Posterior cingulate gyrus (tissue), 11 donors: ENCODE results near the gene NFS1.
"Not testable (repeated sequence)": the region's sequence is repeated elsewhere in the genome, so short reads cannot be mapped to it uniquely, and the experiment has no call there.

Experiments used
- DNase-seq, 10 donors: peaks; one replicate each; pipeline versions ENCODE4 v3.0.0 to v3.0.0-alpha.2; 2020 to 2021; ENCODE audit warnings: mixed read lengths in 3 of 10
- intact Hi-C: fragments of 100-400 bp; cut with DNase I; formaldehyde crosslinking; loops from one replicate; pipeline ENCODE4 v1.15.1; 2023

NFS1 gene

GRCh38 chr20:35690265-35690664 lies 8.9 kb downstream of the NFS1 start:
- no peak for DNase-seq
- intact Hi-C loops, result loop anchor here (10.0 kb wide), 1 partner anchor 195 kb away; no protein-coding TSS in a partner anchor

- intact Hi-C loops, result not testable (repeated sequence)
- peak in 4 of 10 donors; percentile 11 to 85 (median 54) for DNase-seq
Measured at GRCh38 chr20:35686872-35687271, 12.3 kb downstream of the NFS1 start.

GRCh38 chr20:35685368-35685767 lies 13.8 kb downstream of the NFS1 start:
- intact Hi-C loops, result not testable (repeated sequence)
- DNase-seq, result peak in 1 of 10 donors; percentile 32

- intact Hi-C loops, result no loop called here
- DNase-seq, result no peak
Measured at GRCh38 chr20:35681960-35682359, 17.2 kb downstream of the NFS1 start.

GRCh38 chr20:35680452-35681183 lies 18.5 kb downstream of the NFS1 start:
- DNase-seq, result no peak
- intact Hi-C loops, result no loop called here

GRCh38 chr20:35674921-35675320 lies 24.2 kb downstream of the NFS1 start:
- intact Hi-C loops, result no loop called here
- peak in 1 of 10 donors; percentile 59 for DNase-seq

GRCh38 chr20:35673884-35674283 lies 25.3 kb downstream of the NFS1 start:
- no peak for DNase-seq
- intact Hi-C loops, result no loop called here

- DNase-seq, result no peak
- intact Hi-C loops, result no loop called here
Measured at GRCh38 chr20:35669681-35670080, 29.5 kb downstream of the NFS1 start.

GRCh38 chr20:35669221-35669620 lies 29.9 kb downstream of the NFS1 start:
- no peak for DNase-seq
- intact Hi-C loops, result no loop called here

GRCh38 chr20:35665949-35666288 lies 33.2 kb downstream of the NFS1 start:
- no peak for DNase-seq
- intact Hi-C loops, result no loop called here

- DNase-seq, result peak; percentile 90 to 99 (median 93)
- intact Hi-C loops, result loop anchor here (5.0 kb wide), 2 partner anchors 47 to 122 kb away; partner anchors contain the start of genes ERGIC3 and SPAG4
Measured at GRCh38 chr20:35664466-35665206, 34.5 kb downstream of the NFS1 start, which contains the start of the genes CPNE1 and RBM12. Gene CPNE1 (minus strand): TSS chr20:35664900. CDS start chr20:35632923, 31,977 bp downstream. Gene RBM12 (minus strand): TSS chr20:35664900. CDS start chr20:35655322, 9,578 bp downstream.

GRCh38 chr20:35663516-35664465 lies 35.4 kb downstream of the NFS1 start:
- DNase-seq, result peak in 3 of 10 donors; percentile 15 to 28 (median 27)
- intact Hi-C loops, result loop anchor here (5.0 kb wide), 2 partner anchors 46 to 121 kb away; partner anchors contain the start of genes ERGIC3 and SPAG4

- no peak for DNase-seq
- intact Hi-C loops, result loop anchor here (5.0 kb wide), 2 partner anchors 45 to 120 kb away; partner anchors contain the start of genes ERGIC3 and SPAG4
Measured at GRCh38 chr20:35662551-35662950, 36.6 kb downstream of the NFS1 start.

- DNase-seq, result no peak
- intact Hi-C loops, result loop anchor here (5.0 kb wide), 2 partner anchors 45 to 120 kb away; partner anchors contain the start of genes ERGIC3 and SPAG4
Measured at GRCh38 chr20:35661908-35662307, 37.2 kb downstream of the NFS1 start.

GRCh38 chr20:35661053-35661452 lies 38.1 kb downstream of the NFS1 start:
- no peak for DNase-seq
- intact Hi-C loops, result loop anchor here (5.0 kb wide), 2 partner anchors 44 to 119 kb away; partner anchors contain the start of genes ERGIC3 and SPAG4

- intact Hi-C loops, result loop anchor here (5.0 kb wide), 2 partner anchors 43 to 118 kb away; partner anchors contain the start of genes ERGIC3 and SPAG4
- no peak for DNase-seq
Measured at GRCh38 chr20:35660122-35660937, 38.8 kb downstream of the NFS1 start.

GRCh38 chr20:35657271-35657670 lies 41.9 kb downstream of the NFS1 start:
- intact Hi-C loops, result no loop called here
- DNase-seq, result no peak

- intact Hi-C loops, result no loop called here
- no peak for DNase-seq
Measured at GRCh38 chr20:35654415-35654814, 44.7 kb downstream of the NFS1 start.

- intact Hi-C loops, result no loop called here
- DNase-seq, result no peak
Measured at GRCh38 chr20:35653893-35654292, 45.3 kb downstream of the NFS1 start.
